Brain microvascular endothelial cell (primary cell): Measurements from ENCODE around the gene TMEM167B.

Experiments
- DNase-seq: peaks from one replicate; pipeline ENCODE4 v3.0.0-alpha.2; 2020
- H3K27ac ChIP-seq: fragments of 250-450 bp; sonication (Bioruptor Pico); 2 replicates; pipeline ENCODE4 v1.5.1; 2020; ENCODE audit warnings: mild to moderate bottlenecking, moderate library complexity
- H3K27me3 ChIP-seq: fragments of 250-450 bp; sonication (Bioruptor Pico); replicated peaks from 2 replicates; pipeline ENCODE4 v1.5.1; 2020; ENCODE audit warnings: mild to moderate bottlenecking
- H3K36me3 ChIP-seq: fragments of 250-450 bp; sonication (Bioruptor Pico); replicated peaks from 2 replicates; pipeline ENCODE4 v1.5.1; 2020; ENCODE audit warnings: mild to moderate bottlenecking
- H3K4me3 ChIP-seq: 2 replicates; pipeline ENCODE4 v1.5.1; 2011; ENCODE audit warnings: low read depth, mild to moderate bottlenecking, control low read depth, low read length, moderate library complexity
- in situ Hi-C: cut with HindIII; loops from 2 replicates; pipeline ENCODE4 v1.10.0; 2017; ENCODE audit warnings: low sequenced_read_pairs, low pct_ligation_motif_present
- TF ChIP-seq, protein P1 (sequence below): IDR thresholded peaks from 2 replicates; pipeline ENCODE4 v1.5.1; 2011; ENCODE audit warnings: low read depth, mild to moderate bottlenecking, moderate library complexity, low read length, control low read depth, inconsistent platforms; ENCODE audit errors: missing control alignments

Gene TMEM167B

GRCh38 chr1:109116286-109116685 is 25.7 kb downstream of the TMEM167B start:
- no peak overlapping the region for H3K27ac ChIP-seq
- TF ChIP-seq, protein P1, sequence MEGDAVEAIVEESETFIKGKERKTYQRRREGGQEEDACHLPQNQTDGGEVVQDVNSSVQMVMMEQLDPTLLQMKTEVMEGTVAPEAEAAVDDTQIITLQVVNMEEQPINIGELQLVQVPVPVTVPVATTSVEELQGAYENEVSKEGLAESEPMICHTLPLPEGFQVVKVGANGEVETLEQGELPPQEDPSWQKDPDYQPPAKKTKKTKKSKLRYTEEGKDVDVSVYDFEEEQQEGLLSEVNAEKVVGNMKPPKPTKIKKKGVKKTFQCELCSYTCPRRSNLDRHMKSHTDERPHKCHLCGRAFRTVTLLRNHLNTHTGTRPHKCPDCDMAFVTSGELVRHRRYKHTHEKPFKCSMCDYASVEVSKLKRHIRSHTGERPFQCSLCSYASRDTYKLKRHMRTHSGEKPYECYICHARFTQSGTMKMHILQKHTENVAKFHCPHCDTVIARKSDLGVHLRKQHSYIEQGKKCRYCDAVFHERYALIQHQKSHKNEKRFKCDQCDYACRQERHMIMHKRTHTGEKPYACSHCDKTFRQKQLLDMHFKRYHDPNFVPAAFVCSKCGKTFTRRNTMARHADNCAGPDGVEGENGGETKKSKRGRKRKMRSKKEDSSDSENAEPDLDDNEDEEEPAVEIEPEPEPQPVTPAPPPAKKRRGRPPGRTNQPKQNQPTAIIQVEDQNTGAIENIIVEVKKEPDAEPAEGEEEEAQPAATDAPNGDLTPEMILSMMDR = no peak
- no peaks in the 10 kb centered on the region for H3K36me3 ChIP-seq
- in situ Hi-C loops = no loop called here
- no peak for DNase-seq
- no peak overlapping the region for H3K4me3 ChIP-seq
- peaks cover 23% of the 10 kb centered on the region for H3K27me3 ChIP-seq

DNA sequence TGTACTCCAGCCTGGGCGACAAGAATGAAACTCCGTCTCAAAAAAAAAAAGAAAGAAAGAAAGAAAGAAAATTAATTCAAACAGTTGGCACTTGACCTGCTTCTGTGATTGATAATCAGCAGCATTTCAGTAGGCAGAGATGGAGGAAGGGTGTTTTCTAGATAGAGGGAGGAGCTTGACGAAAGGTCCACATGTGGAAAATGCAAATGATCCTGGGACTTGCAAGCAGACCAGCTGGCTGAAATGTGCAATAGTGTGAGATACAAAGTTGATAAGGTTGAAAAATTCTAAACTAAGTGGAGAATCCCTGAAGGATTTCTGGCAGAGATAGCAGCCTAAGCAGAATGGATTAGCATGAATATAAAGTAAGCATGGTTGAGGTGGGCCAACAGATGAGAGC is 27.5 kb downstream of the TMEM167B start:
- no peak for DNase-seq
- in situ Hi-C loops = no loop called here
- Histone ChIP-seq H3K27ac (no peak overlapping the region), H3K27me3 (peaks cover 16% of the 10 kb centered on the region), H3K36me3 (no peaks in the 10 kb centered on the region), H3K4me3 (no peak overlapping the region)
- TF ChIP-seq, protein P1 = no peak

- no peak for DNase-seq
- H3K36me3 ChIP-seq = no peaks in the 10 kb centered on the region
- TF ChIP-seq, protein P1 = no peak
- in situ Hi-C loops = no loop called here
- H3K27ac ChIP-seq = no peak overlapping the region
- H3K4me3 ChIP-seq = no peak overlapping the region
- no peaks in the 10 kb centered on the region for H3K27me3 ChIP-seq
Observed at GRCh38 chr1:109120356-109120755, 29.8 kb downstream of the TMEM167B start.

GRCh38 chr1:109131059-109131458 is 40.5 kb downstream of the TMEM167B start:
- Histone ChIP-seq H3K4me3 (no peak overlapping the region), H3K36me3 (no peaks in the 10 kb centered on the region), H3K27me3 (no peaks in the 10 kb centered on the region), H3K27ac (no peak overlapping the region)
- TF ChIP-seq, protein P1 = no peak
- in situ Hi-C loops = no loop called here
- no peak for DNase-seq

DNA sequence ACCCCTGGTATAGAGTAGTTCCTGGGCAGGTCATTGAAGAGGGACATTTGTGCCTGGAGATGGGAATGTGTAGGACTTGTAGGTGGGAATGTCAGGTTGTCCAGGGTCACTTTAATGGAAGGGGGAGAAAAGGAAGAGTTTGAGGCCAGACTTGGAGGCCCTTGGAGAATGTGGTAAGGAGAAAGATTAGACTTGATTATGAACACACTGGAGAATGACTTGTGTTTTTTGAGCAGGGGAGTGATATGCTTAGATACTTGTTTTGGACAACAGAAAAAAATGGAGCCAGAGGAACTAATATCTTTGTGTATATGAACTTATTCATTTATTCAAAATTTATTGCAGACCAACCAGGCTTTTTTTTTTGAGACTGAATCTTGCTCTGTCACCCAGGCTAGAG is 41.2 kb downstream of the TMEM167B start:
- in situ Hi-C loops = no loop called here
- Histone ChIP-seq H3K27me3 (no peaks in the 10 kb centered on the region), H3K4me3 (no peak overlapping the region), H3K36me3 (no peaks in the 10 kb centered on the region), H3K27ac (no peak overlapping the region)
- no peak for DNase-seq
- TF ChIP-seq, protein P1 = no peak

DNA sequence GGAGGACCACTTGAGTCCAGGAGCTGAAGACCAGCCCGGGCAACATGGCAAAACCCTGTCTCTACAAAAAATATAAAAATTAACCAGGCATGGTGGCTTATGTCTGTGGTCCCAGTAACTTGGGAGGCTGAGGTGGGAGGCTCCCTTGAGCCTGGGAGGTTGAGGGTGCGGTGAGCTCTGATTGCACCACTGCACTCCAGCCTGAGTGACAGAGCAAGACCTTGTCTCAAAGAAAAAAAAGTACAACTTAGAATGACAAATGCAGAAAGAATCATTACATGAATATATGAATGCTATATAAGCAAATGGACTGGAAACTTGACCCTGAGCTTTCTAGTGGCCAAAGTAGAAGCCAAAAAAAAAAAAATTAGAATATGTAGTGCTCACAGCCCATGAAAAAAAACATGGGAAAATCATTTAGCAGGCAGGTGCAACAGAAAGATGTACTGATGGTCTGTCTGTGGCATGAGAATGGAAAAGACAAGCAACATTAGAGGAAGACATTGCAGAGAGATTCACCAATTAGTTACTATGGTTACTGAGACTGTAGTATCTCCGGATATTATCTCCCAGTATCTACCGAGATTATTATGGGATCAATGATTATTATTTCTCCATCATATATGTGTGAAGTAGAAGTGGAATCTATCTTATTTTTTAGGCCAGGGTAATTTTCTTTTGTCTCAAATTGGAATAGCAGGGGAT is 42.6 kb downstream of the TMEM167B start:
- DNase-seq = no peak
- H3K36me3 ChIP-seq = no peaks in the 10 kb centered on the region
- TF ChIP-seq, protein P1 = no peak
- no peak overlapping the region for H3K27ac ChIP-seq
- H3K4me3 ChIP-seq = no peak overlapping the region
- no peaks in the 10 kb centered on the region for H3K27me3 ChIP-seq
- in situ Hi-C loops = no loop called here
